K562 (cell line): ENCODE measurements around the gene TMEM123. TPM values are rescaled to one million over a fixed set of nuclear protein-coding genes. Genes with fewer than 3 reads are reported as not detected.

Source experiments
- ATAC-seq: fragments of 200-7000 bp; cut with Tn5 transposase; 3 replicates; pipeline ENCODE4 v1.9.1; 2020; ENCODE audit warnings: moderate library complexity
- BruUV-seq: library from RNA; stranded (reverse); fragments of 400-500 nt; replicated peaks from 2 replicates; lab custom pipeline; 2021; lab: Mats Ljungman, UMichigan
- CTCF ChIA-PET: fragments of 300-600 bp; formaldehyde crosslinking; extraction: SDS; loops from one replicate; lab custom pipeline; 2021; ENCODE audit warnings: low intra/inter-chr PET ratio; lab: Yijun Ruan, JAX
- POLR2A ChIA-PET: fragments of 300-600, 350-650 bp; sonication (Branson Sonifier 250); formaldehyde crosslinking; extraction: SDS; loops from one replicate; lab custom pipeline; 2021; ENCODE audit warnings: antibody characterized with exemption, inconsistent platforms; lab: Yijun Ruan, JAX
- DNase-seq, 4 experiments: peaks; one replicate each; pipeline versions ENCODE4 v3.0.0 to v3.0.0-alpha.2; 2011 to 2018; ENCODE audit warnings: low spot score in 3 of 4, mixed read lengths in 3 of 4; ENCODE audit errors: extremely low read depth in 1 of 4
- FAIRE-seq: peaks from 2 replicates; lab custom pipeline; 2011; peaks lifted over from hg19 to GRCh38; lab: Jason Lieb, UNC
- H2AFZ ChIP-seq: 2 replicates; pipeline ENCODE4 v1.6.0; 2011; ENCODE audit warnings: low read depth, low read length, control low read depth, inconsistent platforms
- H3K27ac ChIP-seq: fragments of 200-600 bp; 3 replicates; pipeline ENCODE4 v1.8.0; 2011; ENCODE audit warnings: low read depth, mild to moderate bottlenecking, control low read depth, inconsistent platforms, low read length, moderate library complexity, mixed read lengths; ENCODE audit errors: extremely low read depth
- H3K27me3 ChIP-seq, 2 experiments: fragments of 300-600 bp in 1 of 2; 2 replicates in 1 of 2; 3 replicates in 1 of 2; pipeline versions ENCODE4 v1.6.0 to v1.8.0; 2011; ENCODE audit warnings: inconsistent platforms in 2 of 2, low read length in 2 of 2, mild to moderate bottlenecking in 1 of 2, mixed read lengths in 1 of 2, moderate library complexity in 1 of 2; ENCODE audit not compliant: control insufficient read depth in 2 of 2, insufficient read depth in 2 of 2
- H3K36me3 ChIP-seq: fragments of 300-600 bp; 3 replicates; pipeline ENCODE4 v1.8.0; 2011; ENCODE audit warnings: mild to moderate bottlenecking, low read length, inconsistent platforms; ENCODE audit not compliant: control insufficient read depth, insufficient read depth
- H3K4me1 ChIP-seq, 2 experiments: fragments of 200-600 bp in 1 of 2; replicated peaks in 1 of 2; 2 replicates in 1 of 2; 3 replicates in 1 of 2; pipeline versions ENCODE4 v1.5.1 to v1.8.0; 2011; ENCODE audit warnings: inconsistent platforms in 2 of 2, low read length in 2 of 2, mild to moderate bottlenecking in 1 of 2, mixed read lengths in 1 of 2, moderate library complexity in 1 of 2; ENCODE audit not compliant: control insufficient read depth in 2 of 2, insufficient read depth in 2 of 2
- H3K4me2 ChIP-seq: 2 replicates; pipeline ENCODE4 v1.6.1; 2011; ENCODE audit warnings: low read length, control low read depth, inconsistent platforms, mixed read lengths; ENCODE audit not compliant: insufficient read depth
- H3K4me3 ChIP-seq: fragments of 200-600 bp; sonication (generic), shearing (Covaris generic); 2 replicates; pipeline ENCODE4 v1.5.1; 2016; ENCODE audit warnings: control low read depth, inconsistent platforms
- H3K79me2 ChIP-seq: fragments of 200-600 bp; 3 replicates; pipeline ENCODE4 v1.8.0; 2011; ENCODE audit warnings: low read length, inconsistent platforms; ENCODE audit not compliant: control insufficient read depth, insufficient read depth
- H3K9ac ChIP-seq, 2 experiments: 2 replicates each; pipeline versions ENCODE4 v1.6.0 to v1.6.1; 2011; ENCODE audit warnings: low read depth in 2 of 2, low read length in 2 of 2, control low read depth in 1 of 2, inconsistent platforms in 1 of 2, mild to moderate bottlenecking in 1 of 2, mixed read lengths in 1 of 2; ENCODE audit not compliant: insufficient read depth in 1 of 2
- H3K9me1 ChIP-seq: one replicate; pipeline ENCODE4 v1.6.0; 2011; ENCODE audit warnings: inconsistent platforms, mild to moderate bottlenecking, low read length, moderate library complexity; ENCODE audit not compliant: control insufficient read depth, insufficient read depth
- H3K9me3 ChIP-seq: replicated peaks from 2 replicates; pipeline ENCODE4 v1.5.1; 2011; ENCODE audit warnings: low read depth, low read length, inconsistent platforms; ENCODE audit not compliant: control insufficient read depth, insufficient read depth
- H4K20me1 ChIP-seq: replicated peaks from 2 replicates; pipeline ENCODE4 v1.6.1; 2011; ENCODE audit warnings: low read length, inconsistent platforms, mixed read lengths; ENCODE audit not compliant: control insufficient read depth, insufficient read depth
- HDAC1 ChIP-seq, 2 experiments: fragments of 450-650 bp; IDR thresholded peaks; 2 replicates each; pipeline ENCODE4 v1.6.1; 2016 to 2017; ENCODE audit warnings: inconsistent platforms in 1 of 2, mild to moderate bottlenecking in 1 of 2, moderate library complexity in 1 of 2
- HDAC3 ChIP-seq: fragments of 450-650 bp; IDR thresholded peaks from 2 replicates; pipeline ENCODE4 v1.6.1; 2018; ENCODE audit warnings: borderline replicate concordance, mild to moderate bottlenecking, moderate library complexity; ENCODE audit not compliant: partially characterized antibody
- KAT2B ChIP-seq: IDR thresholded peaks from one replicate; pipeline ENCODE4 v1.6.1; 2012; ENCODE audit warnings: low read depth, mild to moderate bottlenecking, control low read depth, inconsistent platforms, low read length, moderate library complexity
- NEUROD1 ChIP-seq: fragments of 150-350 bp; IDR thresholded peaks from 2 replicates; pipeline ENCODE4 v1.6.1; 2014; ENCODE audit warnings: borderline replicate concordance, low read length, low read depth; ENCODE audit not compliant: partially characterized antibody
- SREBF1 ChIP-seq: fragments of 150-350 bp; IDR thresholded peaks from 2 replicates; pipeline ENCODE4 v1.6.1; 2014; ENCODE audit warnings: antibody characterized with exemption, low read depth, low read length, borderline replicate concordance
- TSC22D4 ChIP-seq: fragments of 450-650 bp; IDR thresholded peaks from 2 replicates; pipeline ENCODE4 v1.6.1; 2016; ENCODE audit warnings: missing genetic modification characterization, missing biosample characterization, control low read depth
- ZEB2 ChIP-seq: fragments of 450-650 bp; IDR thresholded peaks from 2 replicates; pipeline ENCODE4 v1.6.1; 2016
- ZKSCAN8 ChIP-seq: fragments of 200-800 bp; sonication (Bioruptor generic); IDR thresholded peaks from 2 replicates; pipeline ENCODE4 v1.6.1; 2016; ENCODE audit warnings: missing genetic modification characterization, missing compliant biosample characterization
- ZNF707 ChIP-seq: fragments of 250-450 bp; sonication (Bioruptor Pico); conservative IDR thresholded peaks from 2 replicates; pipeline ENCODE4 v1.8.0; 2022; ENCODE audit warnings: inconsistent platforms, mild to moderate bottlenecking, moderate library complexity
- WGBS: fragments of 100-300 bp; shearing (Covaris generic); methylation state at CpG from one replicate; pipeline ENCODE4 v1.1.6; 2016; ENCODE audit warnings: low coverage, mixed read lengths; ENCODE audit not compliant: insufficient coverage; ENCODE audit errors: missing lambda C conversion rate; 5-methylcytosine and 5-hydroxymethylcytosine counted together
- in situ Hi-C: fragments of 300-500 bp; cut with MboI; formaldehyde crosslinking; loops from 4 replicates; pipeline ENCODE4 v1.15.0; 2018; ENCODE audit warnings: inconsistent platforms, mixed read lengths
- intact Hi-C: fragments of 100-400 bp; cut with micrococcal nuclease; formaldehyde crosslinking; loops from 2 replicates; pipeline ENCODE4 v1.14.2; 2022
- polyA plus RNA-seq, 8 experiments: library from polyadenylated mRNA; depleted of rRNA in 4 of 8; stranded (reverse) in 5 of 8; unstranded in 3 of 8; fragments of >200 nt; fragmentation: Nextera tagmentation in 2 of 8; fragmentation: Illumina TruSeq in 1 of 8; extraction: Ambion mirVana in 2 of 8; extraction: Trizol in 1 of 8; gene quantifications; 2 replicates each; pipeline versions ENCODE4 v1.2.1 to v1.2.3, GENCODE V29; 2011 to 2014; ENCODE audit warnings: inconsistent platforms in 1 of 8, missing spikeins in 1 of 8
- total RNA-seq, 7 experiments: library from RNA; depleted of rRNA in 6 of 7; stranded (reverse); fragments of >200 nt in 6 of 7; fragmentation: Illumina TruSeq in 2 of 7; extraction: Trizol in 2 of 7; gene quantifications; 2 replicates each; pipeline versions ENCODE4 v1.2.1 to v1.2.3, GENCODE V29; 2011 to 2021; ENCODE audit warnings: low replicate concordance in 1 of 7
- TF ChIP-seq, protein P1 (sequence below): fragments of 450-650 bp; IDR thresholded peaks from 2 replicates; pipeline ENCODE4 v1.7.1; 2018; ENCODE audit warnings: mild to moderate bottlenecking, low read depth; ENCODE audit not compliant: partially characterized antibody
- TF ChIP-seq, protein P2 (sequence below), 2 experiments: fragments of 450-650 bp; formaldehyde crosslinking in 1 of 2; IDR thresholded peaks; 2 replicates each; pipeline versions ENCODE4 v1.4.0 to v1.6.1; 2014 to 2020; ENCODE audit warnings: mild to moderate bottlenecking in 2 of 2, borderline replicate concordance in 1 of 2, low read depth in 1 of 2

TMEM123 gene
- total and polyA plus RNA-seq, 9 of the 15 experiments (the other 6 are each of a cell fraction or from before 2014, with no cell fraction given) = 19.8 to 344 (median 82.4) TPM

DNA sequence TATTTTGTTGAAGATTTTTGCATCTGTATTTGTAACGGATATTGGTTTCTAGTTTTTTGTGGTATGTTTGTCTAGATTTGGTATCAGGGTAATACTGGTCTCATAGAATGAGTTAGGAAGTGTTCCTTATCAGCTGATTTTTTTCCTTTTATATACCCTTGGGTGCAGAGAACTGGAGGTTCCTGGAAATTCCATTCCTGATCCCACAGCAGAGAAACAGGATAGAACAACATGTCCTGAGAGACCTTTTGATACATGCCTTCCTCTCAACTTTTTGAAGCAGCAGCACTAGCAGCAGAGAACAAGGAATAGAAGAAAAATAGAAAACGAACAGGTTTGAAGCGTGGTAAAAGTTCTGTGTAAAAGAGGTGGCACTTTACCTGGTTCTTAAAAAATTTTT lies 68.7 kb downstream of the TMEM123 start (continued):
- TF ChIP-seq HDAC1 (IDR thresholded peaks at IDR 0.05) (no peak), KAT2B (no peak), HDAC3 (no peak), NEUROD1 (no peak), ZNF707 (CRISPR knock-in tag) (no peak), ZKSCAN8 (no peak), SREBF1 (no peak)
- TF ChIP-seq, protein P1, sequence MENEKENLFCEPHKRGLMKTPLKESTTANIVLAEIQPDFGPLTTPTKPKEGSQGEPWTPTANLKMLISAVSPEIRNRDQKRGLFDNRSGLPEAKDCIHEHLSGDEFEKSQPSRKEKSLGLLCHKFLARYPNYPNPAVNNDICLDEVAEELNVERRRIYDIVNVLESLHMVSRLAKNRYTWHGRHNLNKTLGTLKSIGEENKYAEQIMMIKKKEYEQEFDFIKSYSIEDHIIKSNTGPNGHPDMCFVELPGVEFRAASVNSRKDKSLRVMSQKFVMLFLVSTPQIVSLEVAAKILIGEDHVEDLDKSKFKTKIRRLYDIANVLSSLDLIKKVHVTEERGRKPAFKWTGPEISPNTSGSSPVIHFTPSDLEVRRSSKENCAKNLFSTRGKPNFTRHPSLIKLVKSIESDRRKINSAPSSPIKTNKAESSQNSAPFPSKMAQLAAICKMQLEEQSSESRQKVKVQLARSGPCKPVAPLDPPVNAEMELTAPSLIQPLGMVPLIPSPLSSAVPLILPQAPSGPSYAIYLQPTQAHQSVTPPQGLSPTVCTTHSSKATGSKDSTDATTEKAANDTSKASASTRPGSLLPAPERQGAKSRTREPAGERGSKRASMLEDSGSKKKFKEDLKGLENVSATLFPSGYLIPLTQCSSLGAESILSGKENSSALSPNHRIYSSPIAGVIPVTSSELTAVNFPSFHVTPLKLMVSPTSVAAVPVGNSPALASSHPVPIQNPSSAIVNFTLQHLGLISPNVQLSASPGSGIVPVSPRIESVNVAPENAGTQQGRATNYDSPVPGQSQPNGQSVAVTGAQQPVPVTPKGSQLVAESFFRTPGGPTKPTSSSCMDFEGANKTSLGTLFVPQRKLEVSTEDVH = no peak
- TF ChIP-seq, all 486 proteins: peak for 0

DNA sequence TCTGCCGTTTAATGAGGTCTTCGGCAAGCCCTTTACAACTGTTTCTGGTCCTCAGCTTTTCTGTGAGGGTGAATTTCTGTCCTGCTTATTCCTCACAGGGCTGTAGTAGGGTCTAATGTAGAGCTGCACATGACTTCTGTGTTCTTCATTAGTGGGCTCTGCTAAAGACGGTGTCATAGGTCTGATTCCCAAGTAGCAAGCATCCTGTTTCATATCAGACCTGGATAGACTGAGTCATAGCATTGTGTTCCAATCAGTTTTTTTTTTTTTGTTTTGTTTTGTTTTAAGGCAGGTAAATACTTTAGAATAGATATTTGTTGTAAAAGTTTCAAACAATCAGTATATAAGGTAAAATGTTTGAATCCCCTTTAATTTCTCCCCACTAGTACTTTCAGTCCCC lies 70.2 kb downstream of the TMEM123 start:
- Histone ChIP-seq H3K9me3 (no peaks in the 10 kb centered on the region), H3K4me3 (no peak overlapping the region), H3K9ac (no peak overlapping the region), H3K36me3 (peaks cover 32% of the 10 kb centered on the region), H3K79me2 (no peaks in the 10 kb centered on the region), H4K20me1 (no peaks in the 10 kb centered on the region), H3K4me1 (peaks cover 12 to 39% of the 10 kb centered on the region in 2 experiments; a peak in 4 of 5 replicates), H3K4me2 (no peak overlapping the region), H3K9me1 (no peaks in the 10 kb centered on the region), H2AFZ (no peak overlapping the region), H3K27ac (no peak overlapping the region), H3K27me3 (no peaks in the 10 kb centered on the region)
- FAIRE-seq = no peak
- no TSS peak for BruUV-seq
- WGBS = 70% methylated on average over 3 of the region's 3 CpGs
- CTCF ChIA-PET = no interaction called here
- ATAC-seq = no peak
- in situ Hi-C loops (no loop called here), intact Hi-C loops (no loop called here)
- POLR2A ChIA-PET = no interaction called here
- DNase-seq = no peak
- TF ChIP-seq TSC22D4 (no peak), ZEB2 (no peak)
- TF ChIP-seq, protein P2, sequence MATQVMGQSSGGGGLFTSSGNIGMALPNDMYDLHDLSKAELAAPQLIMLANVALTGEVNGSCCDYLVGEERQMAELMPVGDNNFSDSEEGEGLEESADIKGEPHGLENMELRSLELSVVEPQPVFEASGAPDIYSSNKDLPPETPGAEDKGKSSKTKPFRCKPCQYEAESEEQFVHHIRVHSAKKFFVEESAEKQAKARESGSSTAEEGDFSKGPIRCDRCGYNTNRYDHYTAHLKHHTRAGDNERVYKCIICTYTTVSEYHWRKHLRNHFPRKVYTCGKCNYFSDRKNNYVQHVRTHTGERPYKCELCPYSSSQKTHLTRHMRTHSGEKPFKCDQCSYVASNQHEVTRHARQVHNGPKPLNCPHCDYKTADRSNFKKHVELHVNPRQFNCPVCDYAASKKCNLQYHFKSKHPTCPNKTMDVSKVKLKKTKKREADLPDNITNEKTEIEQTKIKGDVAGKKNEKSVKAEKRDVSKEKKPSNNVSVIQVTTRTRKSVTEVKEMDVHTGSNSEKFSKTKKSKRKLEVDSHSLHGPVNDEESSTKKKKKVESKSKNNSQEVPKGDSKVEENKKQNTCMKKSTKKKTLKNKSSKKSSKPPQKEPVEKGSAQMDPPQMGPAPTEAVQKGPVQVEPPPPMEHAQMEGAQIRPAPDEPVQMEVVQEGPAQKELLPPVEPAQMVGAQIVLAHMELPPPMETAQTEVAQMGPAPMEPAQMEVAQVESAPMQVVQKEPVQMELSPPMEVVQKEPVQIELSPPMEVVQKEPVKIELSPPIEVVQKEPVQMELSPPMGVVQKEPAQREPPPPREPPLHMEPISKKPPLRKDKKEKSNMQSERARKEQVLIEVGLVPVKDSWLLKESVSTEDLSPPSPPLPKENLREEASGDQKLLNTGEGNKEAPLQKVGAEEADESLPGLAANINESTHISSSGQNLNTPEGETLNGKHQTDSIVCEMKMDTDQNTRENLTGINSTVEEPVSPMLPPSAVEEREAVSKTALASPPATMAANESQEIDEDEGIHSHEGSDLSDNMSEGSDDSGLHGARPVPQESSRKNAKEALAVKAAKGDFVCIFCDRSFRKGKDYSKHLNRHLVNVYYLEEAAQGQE (IDR thresholded peaks at IDR 0.05; ENCODE audit: borderline replicate concordance) = no peak
- TF ChIP-seq, protein P2 (CRISPR knock-in tag; IDR thresholded peaks at IDR 0.05; ENCODE audit: low read depth) = no peak
